Activated CD4-positive, alpha-beta T cell treated with anti-CD3 and anti-CD28 coated beads for 4 hours (primary cell): ENCODE data around the gene RAVER2.

Experiments
- DNase-seq, 2 donors: peaks; one replicate each; pipeline ENCODE4 v3.0.0-alpha.2; 2020

Gene RAVER2

DNA sequence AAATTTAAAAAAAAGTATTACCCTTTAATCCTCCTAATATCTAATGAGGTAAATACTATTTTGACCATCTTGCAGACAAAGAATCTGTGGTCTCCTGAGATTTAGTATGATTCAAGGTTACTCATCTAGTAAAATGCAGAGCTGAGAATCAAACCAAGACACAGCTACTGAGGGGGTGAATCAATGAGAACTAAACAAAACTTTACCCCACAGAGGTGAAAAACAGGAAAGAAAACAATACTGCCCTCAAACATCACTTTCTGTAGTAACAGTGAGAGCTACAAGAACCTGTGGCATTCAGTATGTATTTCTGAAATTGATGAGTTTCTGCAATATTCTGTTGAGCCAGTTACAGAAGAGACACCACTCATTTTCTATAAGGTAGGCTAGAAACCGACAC, 136.4 kb downstream of the RAVER2 start:
- DNase-seq, result no peak
